ENCODE data around the gene SFR1. TPM values are rescaled to one million over a fixed set of nuclear protein-coding genes. Genes with fewer than 3 reads are reported as not detected.

Gene SFR1
- total RNA-seq, 1 experiment from 2014 or later, result 4.3 TPM

GRCh38 chr10:104120512-104120902 is 1.5 kb upstream of the SFR1 start:
- Histone ChIP-seq H3F3A (ENCODE audit: insufficient read depth, low read depth) (peaks cover 26% of the 10 kb centered on the region), H3K4me2 (peak overlapping the region; percentile 99), H2AFZ (peak overlapping the region; percentile 94), H3K4me3 (peak overlapping the region; percentile 85; the same call in 1 of the 2 replicates), H3K4me1 (replicated peaks; ENCODE audit: insufficient read depth) (peaks cover 45% of the 10 kb centered on the region), H3K9me3 (ENCODE audit: insufficient read depth, low read depth) (no peaks in the 10 kb centered on the region), H4K20me1 (ENCODE audit: insufficient read depth) (no peaks in the 10 kb centered on the region), H3K79me2 (ENCODE audit: low read depth) (no peaks in the 10 kb centered on the region), H3K27me3 (ENCODE audit: insufficient read depth, low read depth) (no peaks in the 10 kb centered on the region), H3K36me3 (ENCODE audit: low read depth) (no peaks in the 10 kb centered on the region), H3K9me2 (ENCODE audit: insufficient read depth) (no peaks in the 10 kb centered on the region), H3K27ac (peak overlapping the region; percentile 97)
- CTCF ChIA-PET, result interaction anchor here (0.6 to 0.7 kb wide), 4 partner anchors 20 to 73 kb away, joined by 3 to 20 read pairs (median 8); no protein-coding TSS in a partner anchor
- POLR2A ChIA-PET (ENCODE audit: unreplicated experiment), result interaction anchor here (0.6 to 0.7 kb wide), 4 partner anchors 38 to 1749 kb away, joined by 4 to 26 read pairs (median 6); partner anchors contain the start of gene CFAP43
- no peak for DNase-seq
- no TSS peak for BruUV-seq (replicated peaks)
- intact Hi-C loops (cut with micrococcal nuclease; ENCODE audit: unreplicated experiment), result loop anchor here (5.0 to 10.0 kb wide), 2 partner anchors 213 to 406 kb away; no protein-coding TSS in a partner anchor
- no peak for TF ChIP-seq EZH2 (IDR thresholded peaks at IDR 0.05; ENCODE audit: low read depth)
- TF ChIP-seq CTCF (conservative IDR thresholded peaks at IDR 0.05), result no peak

- H3K36me3 ChIP-seq (ENCODE audit: low read depth), result no peaks in the 10 kb centered on the region
- ChIA-PET CTCF (interaction anchor here (0.6 to 0.7 kb wide), 4 partner anchors 21 to 72 kb away, joined by 3 to 20 read pairs (median 8); no protein-coding TSS in a partner anchor), POLR2A (ENCODE audit: unreplicated experiment) (interaction anchor here (0.5 to 1.0 kb wide), 10 partner anchors 23 to 1750 kb away, joined by 3 to 26 read pairs (median 5); partner anchors contain the start of gene CFAP43)
- no peaks in the 10 kb centered on the region for H4K20me1 ChIP-seq (ENCODE audit: insufficient read depth)
- peaks cover 26% of the 10 kb centered on the region for H3F3A ChIP-seq (ENCODE audit: insufficient read depth, low read depth)
- H2AFZ ChIP-seq, result peak overlapping the region; percentile 94
- no peaks in the 10 kb centered on the region for H3K9me2 ChIP-seq (ENCODE audit: insufficient read depth)
- H3K4me1 ChIP-seq (replicated peaks; ENCODE audit: insufficient read depth), result peaks cover 45% of the 10 kb centered on the region
- intact Hi-C loops (cut with micrococcal nuclease; ENCODE audit: unreplicated experiment), result loop anchor here (1.0 to 10.0 kb wide), 6 partner anchors 39 to 406 kb away; partner anchors contain the start of gene SLK
- no peaks in the 10 kb centered on the region for H3K79me2 ChIP-seq (ENCODE audit: low read depth)
- peak overlapping the region; percentile 99 for H3K4me2 ChIP-seq
- H3K27ac ChIP-seq, result peak overlapping the region; percentile 97
- no peaks in the 10 kb centered on the region for H3K9me3 ChIP-seq (ENCODE audit: insufficient read depth, low read depth)
- BruUV-seq (replicated peaks), result TSS peak; percentile 99
- TF ChIP-seq CTCF (conservative IDR thresholded peaks at IDR 0.05) (no peak), EZH2 (IDR thresholded peaks at IDR 0.05; ENCODE audit: low read depth) (no peak)
- no peaks in the 10 kb centered on the region for H3K27me3 ChIP-seq (ENCODE audit: insufficient read depth, low read depth)
- peak; percentile 79 to 86 for DNase-seq
- peak overlapping the region; percentile 85 for H3K4me3 ChIP-seq
Observed at GRCh38 chr10:104120903-104121484, 977 bp upstream of the SFR1 start.

- peaks cover 39% of the 10 kb centered on the region for H3K4me1 ChIP-seq (replicated peaks; ENCODE audit: insufficient read depth)
- intact Hi-C loops (cut with micrococcal nuclease; ENCODE audit: unreplicated experiment), result loop anchor here (5.0 to 10.0 kb wide), 2 partner anchors 215 to 408 kb away; no protein-coding TSS in a partner anchor
- peaks cover 26% of the 10 kb centered on the region for H3F3A ChIP-seq (ENCODE audit: insufficient read depth, low read depth)
- no peaks in the 10 kb centered on the region for H3K79me2 ChIP-seq (ENCODE audit: low read depth)
- H3K36me3 ChIP-seq (ENCODE audit: low read depth), result no peaks in the 10 kb centered on the region
- H4K20me1 ChIP-seq (ENCODE audit: insufficient read depth), result no peaks in the 10 kb centered on the region
- ChIA-PET CTCF (interaction anchor here (1.0 to 1.5 kb wide), 2 partner anchors 40 to 63 kb away, joined by 3 read pairs; no protein-coding TSS in a partner anchor), POLR2A (ENCODE audit: unreplicated experiment) (interaction anchor here (0.5 to 1.0 kb wide), 7 partner anchors 8 to 998 kb away, joined by 3 to 10 read pairs (median 4); no protein-coding TSS in a partner anchor)
- H3K9me2 ChIP-seq (ENCODE audit: insufficient read depth), result no peaks in the 10 kb centered on the region
- no peak for DNase-seq
- H3K4me3 ChIP-seq, result peak overlapping the region; percentile 77
- no peaks in the 10 kb centered on the region for H3K27me3 ChIP-seq (ENCODE audit: insufficient read depth, low read depth)
- peak overlapping the region; percentile 93 for H2AFZ ChIP-seq
- no peaks in the 10 kb centered on the region for H3K9me3 ChIP-seq (ENCODE audit: insufficient read depth, low read depth)
- H3K4me2 ChIP-seq, result peak overlapping the region; percentile 72
- H3K27ac ChIP-seq, result peak overlapping the region; percentile 22; the same call in 1 of the 2 replicates
- TSS peak; percentile 65 for BruUV-seq (replicated peaks)
- TF ChIP-seq CTCF (conservative IDR thresholded peaks at IDR 0.05), result no peak
- TF ChIP-seq EZH2 (IDR thresholded peaks at IDR 0.05; ENCODE audit: low read depth), result no peak
Observed at GRCh38 chr10:104122225-104123107, 495 bp downstream of the SFR1 start.

All from PC-9 (cell line).